ENCODE data around the gene CFAP251.

Gene CFAP251

DNA sequence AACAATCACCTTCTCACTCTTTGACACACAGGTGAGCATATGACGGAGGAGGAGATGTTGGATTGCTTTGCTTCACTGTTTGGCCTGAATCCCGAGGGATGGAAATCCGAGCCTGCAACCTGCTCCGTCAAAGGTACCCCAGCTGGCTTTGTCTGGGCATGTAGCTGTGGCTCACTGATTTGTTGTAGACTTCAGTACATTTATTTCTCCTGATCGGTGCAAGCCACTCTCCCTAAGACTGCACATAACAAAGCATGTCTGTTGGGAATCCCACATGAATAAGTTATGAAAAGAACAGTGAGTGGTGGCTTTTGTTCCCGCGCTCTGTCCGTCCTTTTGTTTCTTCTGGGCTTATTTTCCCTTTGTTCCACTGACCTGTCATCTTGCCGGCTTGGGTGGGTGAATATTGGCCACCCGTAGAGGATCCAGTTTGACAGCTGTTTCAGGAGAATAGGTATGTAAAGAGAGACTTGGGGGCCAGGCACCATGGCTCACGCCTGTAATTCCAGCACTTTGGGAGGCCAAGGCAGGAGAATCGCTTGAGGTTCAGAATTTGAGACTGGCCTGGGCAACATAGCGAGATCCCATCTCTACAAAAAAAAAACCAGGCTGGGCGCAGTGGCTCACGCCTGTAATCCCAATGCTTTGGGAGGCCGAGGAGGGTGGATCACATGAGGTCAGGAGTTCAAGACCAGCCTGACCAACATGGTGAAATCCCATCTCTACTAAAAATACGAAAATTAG lies 83.2 kb downstream of the CFAP251 start:
- TF ChIP-seq TEAD4 (IDR thresholded peaks at IDR 0.05) (no peak), NFIC (IDR thresholded peaks at IDR 0.05) (no peak), MAX (IDR thresholded peaks at IDR 0.05) (no peak), REST (IDR thresholded peaks at IDR 0.05; ENCODE audit: low read depth) (no peak), USF1 (IDR thresholded peaks at IDR 0.05) (no peak), ZBTB7A (IDR thresholded peaks at IDR 0.05; ENCODE audit: low read depth) (no peak), TCF12 (IDR thresholded peaks at IDR 0.05; ENCODE audit: low read depth) (no peak), CEBPB (IDR thresholded peaks at IDR 0.05) (no peak), TAF1 (IDR thresholded peaks at IDR 0.05; ENCODE audit: low read depth) (no peak), EP300 (IDR thresholded peaks at IDR 0.05; ENCODE audit: borderline replicate concordance) (no peak), FOXM1 (IDR thresholded peaks at IDR 0.05; ENCODE audit: borderline replicate concordance, low read depth) (no peak), CREB1 (IDR thresholded peaks at IDR 0.05; ENCODE audit: low read depth) (no peak), YY1 (IDR thresholded peaks at IDR 0.05; ENCODE audit: low read depth) (no peak), EGR1 (IDR thresholded peaks at IDR 0.05) (no peak), RAD21 (IDR thresholded peaks at IDR 0.05; ENCODE audit: low read depth) (no peak)

DNA sequence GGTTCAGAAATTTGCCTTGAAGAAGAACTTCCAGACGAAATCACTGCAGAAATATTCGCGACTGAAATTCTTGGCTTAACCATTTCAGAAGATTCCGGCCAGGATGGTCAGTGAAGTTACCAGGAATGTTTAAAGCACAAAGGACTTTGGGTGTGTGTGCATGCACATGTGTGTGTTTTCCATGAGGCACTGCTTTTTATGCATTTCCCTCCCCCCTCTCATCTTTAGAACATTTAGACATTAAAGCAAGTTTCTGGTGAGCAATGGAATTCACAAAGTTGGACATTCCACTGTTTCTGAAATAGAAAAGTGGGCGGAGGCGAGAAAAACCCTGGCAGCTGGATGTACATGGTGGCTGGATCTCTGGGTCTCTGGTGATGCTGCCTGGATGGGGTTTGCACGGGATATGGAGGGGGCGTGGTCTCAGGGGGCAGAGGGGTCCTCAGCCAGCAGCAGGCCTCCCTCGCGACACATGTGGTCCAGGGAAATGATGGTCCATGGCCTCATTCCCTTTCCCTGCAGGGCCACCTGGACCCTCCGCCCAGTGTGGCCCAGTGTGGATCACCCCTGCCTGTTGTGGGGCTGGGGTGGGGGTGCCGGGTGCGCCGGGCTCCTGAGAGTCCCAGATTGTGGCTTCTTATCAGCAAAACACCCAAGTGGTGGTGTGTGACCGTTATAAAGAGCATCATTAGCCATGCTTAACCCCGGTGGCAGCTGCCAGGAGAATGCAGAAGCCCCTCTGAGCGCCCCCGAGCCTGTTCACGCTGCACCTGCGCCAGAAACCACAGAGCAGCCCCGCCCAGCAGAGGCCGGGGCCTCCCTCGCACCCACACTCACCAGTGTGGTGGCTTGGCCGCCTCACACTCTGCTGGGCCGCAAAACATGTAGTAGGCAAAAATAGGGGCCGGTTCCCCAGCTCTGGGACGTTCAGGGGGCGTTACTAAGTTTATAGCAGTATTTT lies 85.5 kb downstream of the CFAP251 start:
- TF ChIP-seq YY1 (IDR thresholded peaks at IDR 0.05; ENCODE audit: low read depth) = no peak
- no peak for TF ChIP-seq TEAD4 (IDR thresholded peaks at IDR 0.05)
- no peak for TF ChIP-seq RAD21 (IDR thresholded peaks at IDR 0.05; ENCODE audit: low read depth)
- TF ChIP-seq CEBPB (IDR thresholded peaks at IDR 0.05) = no peak
- no peak for TF ChIP-seq NFIC (IDR thresholded peaks at IDR 0.05)
- no peak for TF ChIP-seq TAF1 (IDR thresholded peaks at IDR 0.05; ENCODE audit: low read depth)
- TF ChIP-seq MAX (IDR thresholded peaks at IDR 0.05) = no peak
- TF ChIP-seq TCF12 (IDR thresholded peaks at IDR 0.05; ENCODE audit: low read depth) = no peak
- no peak for TF ChIP-seq REST (IDR thresholded peaks at IDR 0.05; ENCODE audit: low read depth)
- TF ChIP-seq ZBTB7A (IDR thresholded peaks at IDR 0.05; ENCODE audit: low read depth) = no peak
- no peak for TF ChIP-seq FOXM1 (IDR thresholded peaks at IDR 0.05; ENCODE audit: borderline replicate concordance, low read depth)
- TF ChIP-seq USF1 (IDR thresholded peaks at IDR 0.05) = no peak
- no peak for TF ChIP-seq CREB1 (IDR thresholded peaks at IDR 0.05; ENCODE audit: low read depth)
- no peak for TF ChIP-seq EGR1 (IDR thresholded peaks at IDR 0.05)
- TF ChIP-seq EP300 (IDR thresholded peaks at IDR 0.05; ENCODE audit: borderline replicate concordance) = no peak

DNA sequence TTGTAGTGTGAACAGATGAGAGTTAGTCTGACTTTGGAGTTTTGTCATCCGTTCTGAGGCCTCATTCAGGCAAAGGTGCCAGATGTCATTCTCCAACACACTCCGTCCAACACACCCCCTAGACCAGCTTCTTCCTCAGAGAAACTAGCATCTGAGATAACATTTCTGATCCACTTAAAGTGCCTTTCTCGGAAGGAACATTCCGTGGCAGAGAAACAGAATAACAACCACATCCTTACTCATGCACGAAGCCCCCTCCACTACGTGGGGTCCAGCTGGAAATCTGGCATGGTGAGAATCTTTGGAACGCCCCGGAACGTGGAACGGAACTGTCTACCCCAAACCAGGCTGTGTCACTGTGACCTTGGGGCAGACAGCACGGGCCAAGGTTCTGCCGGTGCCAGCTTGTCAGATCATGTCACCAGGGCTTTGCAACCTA lies 86.3 kb downstream of the CFAP251 start:
- no peak for TF ChIP-seq USF1 (IDR thresholded peaks at IDR 0.05)
- TF ChIP-seq TEAD4 (IDR thresholded peaks at IDR 0.05) = no peak
- TF ChIP-seq MAX (IDR thresholded peaks at IDR 0.05) = no peak
- no peak for TF ChIP-seq CEBPB (IDR thresholded peaks at IDR 0.05)
- no peak for TF ChIP-seq NFIC (IDR thresholded peaks at IDR 0.05)
- TF ChIP-seq FOXM1 (IDR thresholded peaks at IDR 0.05; ENCODE audit: borderline replicate concordance, low read depth) = no peak
- no peak for TF ChIP-seq ZBTB7A (IDR thresholded peaks at IDR 0.05; ENCODE audit: low read depth)
- TF ChIP-seq EGR1 (IDR thresholded peaks at IDR 0.05) = no peak
- TF ChIP-seq TAF1 (IDR thresholded peaks at IDR 0.05; ENCODE audit: low read depth) = no peak
- no peak for TF ChIP-seq REST (IDR thresholded peaks at IDR 0.05; ENCODE audit: low read depth)

Measured in Ishikawa (cell line).